SU-DHL-6 (cell line): ENCODE results near the gene BASP1.

Experiments used
- H2AFZ ChIP-seq: fragments of 200-600 bp; sonication (generic); 2 replicates; pipeline ENCODE4 v1.6.1; 2014; ENCODE audit warnings: low read depth, mild to moderate bottlenecking, moderate library complexity, mixed read lengths, antibody characterized with exemption, low read length; ENCODE audit not compliant: severe bottlenecking
- H3F3A ChIP-seq: fragments of 200-600 bp; shearing (Covaris generic); 2 replicates; pipeline ENCODE4 v1.6.0; 2016; ENCODE audit warnings: antibody characterized with exemption, mild to moderate bottlenecking; ENCODE audit not compliant: insufficient read depth
- H3K27ac ChIP-seq: fragments of 200-600 bp; sonication (generic); 2 replicates; pipeline ENCODE4 v1.5.1; 2016; ENCODE audit warnings: low read depth, mild to moderate bottlenecking, low read length, moderate library complexity, mixed read lengths
- H3K27me3 ChIP-seq: fragments of 200-600 bp; sonication (generic), shearing (Covaris generic); 2 replicates; pipeline ENCODE4 v1.6.0; 2014; ENCODE audit warnings: mild to moderate bottlenecking, low read length
- H3K36me3 ChIP-seq: fragments of 200-600 bp; sonication (generic); 2 replicates; pipeline ENCODE4 v1.6.1; 2014; ENCODE audit warnings: mild to moderate bottlenecking, low read length, mixed read lengths
- H3K4me2 ChIP-seq: fragments of 300-600, 200-600 bp; shearing (Covaris generic), sonication (generic); 2 replicates; pipeline ENCODE4 v1.6.0; 2014; ENCODE audit warnings: low read length, low read depth, mild to moderate bottlenecking; ENCODE audit not compliant: poor library complexity, severe bottlenecking
- H3K4me3 ChIP-seq: fragments of 200-600 bp; sonication (generic); 2 replicates; pipeline ENCODE4 v1.5.1; 2014; ENCODE audit warnings: antibody characterized with exemption, low read length, mild to moderate bottlenecking, mixed read lengths; ENCODE audit not compliant: insufficient read depth, poor library complexity, severe bottlenecking
- H3K79me2 ChIP-seq: fragments of 200-600 bp; sonication (generic); 2 replicates; pipeline ENCODE4 v1.6.1; 2014; ENCODE audit warnings: mild to moderate bottlenecking, low read length, moderate library complexity; ENCODE audit not compliant: insufficient read depth
- H3K9ac ChIP-seq: fragments of 200-600 bp; sonication (generic); 2 replicates; pipeline ENCODE4 v1.7.0; 2014; ENCODE audit warnings: mild to moderate bottlenecking, low read length
- H3K9me2 ChIP-seq: fragments of 200-600 bp; sonication (generic); replicated peaks from 2 replicates; pipeline ENCODE4 v1.6.1; 2014; ENCODE audit warnings: low read length; ENCODE audit not compliant: insufficient read depth
- H3K9me3 ChIP-seq: fragments of 200-600 bp; sonication (generic); 2 replicates; pipeline ENCODE4 v1.6.1; 2014; ENCODE audit warnings: low read length, mixed read lengths; ENCODE audit not compliant: insufficient read depth
- H4K20me1 ChIP-seq: fragments of 200-600 bp; sonication (generic); 2 replicates; pipeline ENCODE4 v1.6.1; 2014; ENCODE audit warnings: low read depth, mild to moderate bottlenecking, antibody characterized with exemption, low read length, moderate library complexity, mixed read lengths
- CTCF ChIP-seq: fragments of 200-600 bp; sonication (generic); IDR thresholded peaks from one replicate; pipeline ENCODE4 v1.5.1; 2017; ENCODE audit warnings: antibody characterized with exemption, mild to moderate bottlenecking, low read length, moderate library complexity; ENCODE audit not compliant: insufficient read depth, poor library complexity, severe bottlenecking
- EZH2phosphoT487 ChIP-seq: fragments of 200-600 bp; sonication (generic), shearing (Covaris generic); conservative IDR thresholded peaks from 2 replicates; pipeline ENCODE4 v1.6.1; 2018; ENCODE audit warnings: mild to moderate bottlenecking, antibody characterized with exemption, low read length, moderate library complexity, mixed read lengths

BASP1 gene

DNA sequence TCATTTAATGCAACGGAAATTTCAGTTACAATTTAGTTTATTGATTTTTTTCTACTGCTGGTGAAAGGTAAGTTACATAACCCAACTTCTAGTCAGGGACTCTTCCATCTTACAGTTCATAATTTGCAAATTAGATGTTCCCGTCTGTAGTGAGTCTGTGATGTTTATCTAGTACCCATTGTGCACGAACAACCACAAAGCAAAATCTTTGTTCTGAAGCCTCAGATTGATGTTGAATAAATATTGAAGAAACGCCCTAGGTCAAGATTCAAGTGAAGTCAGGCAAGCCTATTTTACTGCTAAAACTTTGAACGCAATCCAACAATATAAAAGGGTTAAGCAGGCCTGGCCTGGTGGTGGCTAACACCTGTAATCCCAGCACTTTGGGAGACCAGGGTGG, 43.1 kb downstream of the BASP1 start:
- Histone ChIP-seq H3K4me3 (no peak overlapping the region), H3K4me2 (peak overlapping the region; percentile 49), H3K9me2 (no peaks in the 10 kb centered on the region), H2AFZ (no peak overlapping the region), H3F3A (peaks cover 86% of the 10 kb centered on the region), H4K20me1 (peaks cover 4% of the 10 kb centered on the region; the same call in 1 of the 2 replicates), H3K36me3 (peaks cover 51% of the 10 kb centered on the region), H3K27me3 (no peaks in the 10 kb centered on the region), H3K27ac (peak overlapping the region; percentile 74), H3K9me3 (peaks cover 11% of the 10 kb centered on the region; the same call in 1 of the 2 replicates), H3K9ac (no peak overlapping the region), H3K79me2 (peaks cover 100% of the 10 kb centered on the region)
- TF ChIP-seq CTCF (no peak), EZH2phosphoT487 (no peak)

DNA sequence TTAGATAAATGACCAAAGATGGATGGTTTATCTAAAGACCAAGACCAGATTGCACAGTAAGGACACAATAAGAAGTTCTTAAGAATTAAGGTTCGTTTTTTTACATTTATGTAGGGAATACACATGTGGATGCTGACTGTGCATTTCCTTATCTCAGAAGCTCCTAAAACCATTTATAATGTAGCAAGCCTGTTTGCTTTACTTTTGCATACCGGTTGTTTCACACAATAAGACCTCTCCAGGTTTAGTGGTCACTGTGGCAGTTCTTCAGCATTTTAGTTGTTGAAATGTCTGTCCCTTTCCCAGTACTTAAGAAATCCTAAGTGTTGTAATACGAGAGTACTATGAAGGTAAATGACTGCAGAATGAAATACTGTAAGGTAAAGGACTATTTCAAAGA, 43.6 kb downstream of the BASP1 start:
- Histone ChIP-seq H3K4me2 (peak overlapping the region; percentile 49), H3K27ac (peak overlapping the region; percentile 74), H3K36me3 (peaks cover 46% of the 10 kb centered on the region), H2AFZ (no peak overlapping the region), H3K9ac (peak overlapping the region; percentile 23; the same call in 1 of the 2 replicates), H3K4me3 (no peak overlapping the region), H3K79me2 (peaks cover 100% of the 10 kb centered on the region), H3K9me2 (no peaks in the 10 kb centered on the region), H3K9me3 (peaks cover 11% of the 10 kb centered on the region; the same call in 1 of the 2 replicates), H4K20me1 (peaks cover 3% of the 10 kb centered on the region; the same call in 1 of the 2 replicates), H3K27me3 (no peaks in the 10 kb centered on the region), H3F3A (peaks cover 83% of the 10 kb centered on the region)
- no peak for TF ChIP-seq CTCF
- no peak for TF ChIP-seq EZH2phosphoT487

- Histone ChIP-seq H3K79me2 (peaks cover 100% of the 10 kb centered on the region), H3K4me2 (peak overlapping the region; percentile 68)
- TF ChIP-seq EZH2phosphoT487 = no peak
- no peak for TF ChIP-seq CTCF
These were observed 47.6 kb downstream of the BASP1 start for GRCh38 chr5:17265041-17265440.

More at GRCh38 chr5:17265041-17265440, 47.6 kb downstream of the BASP1 start:
- H3K27me3 ChIP-seq = no peaks in the 10 kb centered on the region
- H3K9me2 ChIP-seq = no peaks in the 10 kb centered on the region
- peak overlapping the region; percentile 49 for H3K9ac ChIP-seq
- H3K9me3 ChIP-seq = no peaks in the 10 kb centered on the region
- H3F3A ChIP-seq = peaks cover 81% of the 10 kb centered on the region
- H2AFZ ChIP-seq = no peak overlapping the region
- H3K4me3 ChIP-seq = peak overlapping the region; percentile 22
- peak overlapping the region; percentile 84 for H3K27ac ChIP-seq
- H3K36me3 ChIP-seq = 0 out of 2 replicates have a peak, but pooled peaks cover 7% of the 10 kb centered on the region
- H4K20me1 ChIP-seq = peaks cover 3% of the 10 kb centered on the region; the same call in 1 of the 2 replicates
